Body of pancreas (tissue), 4 donors: ENCODE results near the gene IPO11.

Experiments
- CTCF ChIP-seq, 7 experiments: fragments of 450-650 bp in 4 of 7; fragments of 200-600 bp in 3 of 7; sonication (generic) in 3 of 7; IDR thresholded peaks; one replicate each; pipeline ENCODE4 v1.5.1; 2016 to 2019; ENCODE audit warnings: antibody characterized with exemption in 7 of 7
- POLR2A ChIP-seq, 3 donors: fragments of 450-650 bp; IDR thresholded peaks; one replicate each; pipeline ENCODE4 v1.6.1; 2016; ENCODE audit warnings: antibody characterized with exemption in 3 of 3, mild to moderate bottlenecking in 2 of 3

GRCh38 chr5:62450259-62450658 is 37.7 kb downstream of the IPO11 start:
- TF ChIP-seq CTCF (IDR thresholded peaks at IDR 0.05) (no peak), POLR2A (IDR thresholded peaks at IDR 0.05) (no peak)
